GM23338 (cell line): ENCODE data around the gene CXCR3. TPM values are rescaled to one million over a fixed set of nuclear protein-coding genes. Genes with fewer than 3 reads are reported as not detected.

Source experiments
- ATAC-seq: fragments of 200-7000 bp; cut with Tn5 transposase; 3 replicates; pipeline ENCODE4 v1.9.1; 2020
- DNase-seq: peaks from one replicate; pipeline ENCODE4 v3.0.0-alpha.2; 2015; ENCODE audit warnings: low spot score
- H2AFZ ChIP-seq: fragments of 200-600 bp; sonication (generic); 2 replicates; pipeline ENCODE4 v1.8.0; 2016; ENCODE audit warnings: antibody characterized with exemption, mild to moderate bottlenecking, moderate library complexity
- H3F3A ChIP-seq: fragments of 200-600 bp; sonication (generic); replicated peaks from 2 replicates; pipeline ENCODE4 v1.8.0; 2017; ENCODE audit warnings: antibody characterized with exemption, mixed run types, low read depth
- H3K27ac ChIP-seq: fragments of 200-600 bp; sonication (generic); 2 replicates; pipeline ENCODE4 v1.6.1; 2016; ENCODE audit warnings: low read depth
- H3K27me3 ChIP-seq: fragments of 200-600 bp; sonication (generic); 2 replicates; pipeline ENCODE4 v1.8.0; 2016; ENCODE audit warnings: mild to moderate bottlenecking, mixed run types, moderate library complexity; ENCODE audit not compliant: insufficient read depth
- H3K36me3 ChIP-seq: fragments of 200-600 bp; sonication (generic); 2 replicates; pipeline ENCODE4 v1.8.0; 2016; ENCODE audit warnings: mild to moderate bottlenecking; ENCODE audit not compliant: insufficient read depth
- H3K4me1 ChIP-seq: fragments of 200-600 bp; sonication (generic); 2 replicates; pipeline ENCODE4 v1.8.0; 2016; ENCODE audit warnings: mild to moderate bottlenecking, moderate library complexity; ENCODE audit not compliant: insufficient read depth
- H3K4me2 ChIP-seq: fragments of 200-600 bp; sonication (generic); 2 replicates; pipeline ENCODE4 v1.7.1; 2017; ENCODE audit warnings: mixed run types
- H3K4me3 ChIP-seq: fragments of 200-600 bp; sonication (generic); 2 replicates; pipeline ENCODE4 v1.6.1; 2016; ENCODE audit warnings: mixed run types
- H3K79me2 ChIP-seq: fragments of 200-600 bp; sonication (generic); replicated peaks from 2 replicates; pipeline ENCODE4 v1.8.0; 2017; ENCODE audit warnings: mild to moderate bottlenecking; ENCODE audit not compliant: insufficient read depth
- H3K9me2 ChIP-seq: fragments of 200-600 bp; sonication (generic); 2 replicates; pipeline ENCODE4 v1.8.0; 2017; ENCODE audit not compliant: insufficient read depth
- H4K20me1 ChIP-seq: fragments of 200-600 bp; sonication (generic); replicated peaks from 2 replicates; pipeline ENCODE4 v1.8.0; 2017; ENCODE audit warnings: mild to moderate bottlenecking; ENCODE audit not compliant: insufficient read depth
- H3K27ac Mint-ChIP-seq: 2 replicates; pipeline ENCODE4 v1.8.0; 2020; ENCODE audit warnings: inconsistent platforms, mild to moderate bottlenecking, moderate library complexity, mixed read lengths
- H3K27me3 Mint-ChIP-seq: 3 replicates; pipeline ENCODE4 v1.8.0; 2022; ENCODE audit warnings: low read depth, mild to moderate bottlenecking, moderate library complexity, mixed read lengths, inconsistent platforms; ENCODE audit not compliant: insufficient read depth, poor library complexity
- H3K36me3 Mint-ChIP-seq: 3 replicates; pipeline ENCODE4 v1.8.0; 2021; ENCODE audit warnings: low read depth, mild to moderate bottlenecking, inconsistent platforms, moderate library complexity, mixed read lengths
- H3K4me1 Mint-ChIP-seq: 3 replicates; pipeline ENCODE4 v1.8.0; 2020; ENCODE audit warnings: mild to moderate bottlenecking, inconsistent platforms, mixed read lengths
- H3K4me3 Mint-ChIP-seq: 3 replicates; pipeline ENCODE4 v1.8.0; 2021; ENCODE audit warnings: moderate library complexity, mild to moderate bottlenecking, inconsistent platforms, mixed read lengths
- H3K9me3 Mint-ChIP-seq: 3 replicates; pipeline ENCODE4 v1.8.0; 2020; ENCODE audit warnings: moderate library complexity, mild to moderate bottlenecking, inconsistent platforms, mixed read lengths
- STAT1 ChIP-seq: IDR thresholded peaks from one replicate; pipeline ENCODE4 v1.6.1; 2016; ENCODE audit warnings: antibody characterized with exemption; ENCODE audit not compliant: unreplicated experiment
- ZNF114 ChIP-seq: fragments of 250-450 bp; sonication (Bioruptor Pico); IDR thresholded peaks from 2 replicates; pipeline ENCODE4 v1.5.0; 2020; ENCODE audit warnings: mild to moderate bottlenecking, moderate library complexity
- ZNF331 ChIP-seq: fragments of 250-450 bp; sonication (Bioruptor Pico); IDR thresholded peaks from 2 replicates; pipeline ENCODE4 v1.5.0; 2020; ENCODE audit warnings: low read depth, mild to moderate bottlenecking, moderate library complexity
- polyA plus RNA-seq: library from polyadenylated mRNA; unstranded; fragments of >200 nt; fragmentation: Nextera tagmentation; extraction: Ambion mirVana; gene quantifications from 2 replicates; pipeline ENCODE4 v1.2.1, GENCODE V29; 2016
- total RNA-seq: library from RNA; depleted of rRNA; stranded (reverse); fragments of >200 nt; shearing (Covaris generic); gene quantifications from 2 replicates; pipeline ENCODE4 v1.2.3, GENCODE V29; 2014
- TF ChIP-seq, protein P1 (sequence below), 2 experiments: fragments of 200-600 bp in 1 of 2; sonication (generic) in 1 of 2; conservative IDR thresholded peaks; 2 replicates each; pipeline versions ENCODE4 v1.5.1 to v1.6.1; 2016 to 2017; ENCODE audit warnings: antibody characterized with exemption in 2 of 2, low read depth in 2 of 2, mild to moderate bottlenecking in 2 of 2, moderate library complexity in 1 of 2
- TF ChIP-seq, protein P2 (sequence below): IDR thresholded peaks from one replicate; pipeline ENCODE4 v1.6.1; 2018; ENCODE audit warnings: antibody characterized with exemption; ENCODE audit not compliant: unreplicated experiment
- TF ChIP-seq, protein P3 (sequence below): IDR thresholded peaks from 2 replicates; pipeline ENCODE4 v1.6.1; 2016; ENCODE audit warnings: antibody characterized with exemption
- TF ChIP-seq, protein P4 (sequence below): fragments of 250-450 bp; sonication (Bioruptor Pico); IDR thresholded peaks from 2 replicates; pipeline ENCODE4 v1.5.0; 2020; ENCODE audit warnings: mild to moderate bottlenecking, moderate library complexity

CXCR3 gene
- total and polyA plus RNA-seq, 2 experiments from 2014 or later, result not detected

DNA sequence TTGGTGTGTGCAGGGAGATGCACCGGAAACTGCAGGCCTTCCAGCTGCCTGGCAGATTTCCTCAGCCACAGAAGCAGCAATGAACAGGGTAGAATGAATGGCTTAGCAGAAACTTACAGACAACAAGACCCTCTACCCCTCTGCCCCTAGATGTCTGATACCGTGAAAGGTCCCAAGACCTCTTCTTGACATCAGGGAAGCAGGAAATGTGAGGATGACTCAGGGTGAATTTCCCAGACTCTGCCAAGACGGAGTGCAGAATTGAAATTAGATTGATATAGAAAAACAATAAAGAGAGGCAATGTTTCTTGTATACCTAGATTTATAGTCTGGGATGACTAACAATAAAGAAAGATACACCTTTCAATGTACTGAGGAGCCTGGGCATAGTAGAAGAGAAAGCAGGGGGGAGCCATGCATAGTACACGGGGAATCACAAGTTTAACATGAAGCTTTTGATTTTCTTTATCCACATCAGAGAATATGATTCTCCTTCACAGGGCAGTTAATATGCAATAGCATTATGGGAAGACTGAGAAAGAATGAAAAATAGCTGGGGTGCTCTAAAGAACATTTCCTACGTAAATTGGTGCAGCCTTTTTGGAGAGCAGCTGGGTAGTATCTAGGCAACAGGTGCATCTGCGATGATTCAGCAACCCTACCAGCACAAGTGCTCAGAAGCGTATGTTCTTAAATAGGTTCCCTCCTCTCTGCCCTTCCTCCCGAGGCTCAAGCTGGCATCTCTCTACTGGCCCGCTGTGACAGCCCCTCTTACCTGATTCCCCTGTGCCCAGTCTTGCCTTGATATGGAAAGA is 18.3 kb upstream of the CXCR3 start:
- H3K4me3 Mint-ChIP-seq, result no peak overlapping the region
- H3F3A ChIP-seq, result no peaks in the 10 kb centered on the region
- H3K4me2 ChIP-seq, result no peak overlapping the region
- no peak overlapping the region for H3K4me3 ChIP-seq
- no peak overlapping the region for H2AFZ ChIP-seq
- no peaks in the 10 kb centered on the region for H3K36me3 Mint-ChIP-seq
- no peaks in the 10 kb centered on the region for H3K79me2 ChIP-seq
- H3K4me1 Mint-ChIP-seq, result no peaks in the 10 kb centered on the region
- no peak overlapping the region for H3K27ac ChIP-seq
- ATAC-seq (no peak), DNase-seq (no peak)
- H4K20me1 ChIP-seq, result no peaks in the 10 kb centered on the region
- no peaks in the 10 kb centered on the region for H3K36me3 ChIP-seq
- no peaks in the 10 kb centered on the region for H3K9me2 ChIP-seq
- no peak overlapping the region; the same call in 1 of the 2 replicates for H3K27ac Mint-ChIP-seq
- H3K4me1 ChIP-seq, result no peaks in the 10 kb centered on the region
- no peak for TF ChIP-seq ZNF114 (CRISPR knock-in tag)
- no peak for TF ChIP-seq STAT1
- TF ChIP-seq, protein P1, sequence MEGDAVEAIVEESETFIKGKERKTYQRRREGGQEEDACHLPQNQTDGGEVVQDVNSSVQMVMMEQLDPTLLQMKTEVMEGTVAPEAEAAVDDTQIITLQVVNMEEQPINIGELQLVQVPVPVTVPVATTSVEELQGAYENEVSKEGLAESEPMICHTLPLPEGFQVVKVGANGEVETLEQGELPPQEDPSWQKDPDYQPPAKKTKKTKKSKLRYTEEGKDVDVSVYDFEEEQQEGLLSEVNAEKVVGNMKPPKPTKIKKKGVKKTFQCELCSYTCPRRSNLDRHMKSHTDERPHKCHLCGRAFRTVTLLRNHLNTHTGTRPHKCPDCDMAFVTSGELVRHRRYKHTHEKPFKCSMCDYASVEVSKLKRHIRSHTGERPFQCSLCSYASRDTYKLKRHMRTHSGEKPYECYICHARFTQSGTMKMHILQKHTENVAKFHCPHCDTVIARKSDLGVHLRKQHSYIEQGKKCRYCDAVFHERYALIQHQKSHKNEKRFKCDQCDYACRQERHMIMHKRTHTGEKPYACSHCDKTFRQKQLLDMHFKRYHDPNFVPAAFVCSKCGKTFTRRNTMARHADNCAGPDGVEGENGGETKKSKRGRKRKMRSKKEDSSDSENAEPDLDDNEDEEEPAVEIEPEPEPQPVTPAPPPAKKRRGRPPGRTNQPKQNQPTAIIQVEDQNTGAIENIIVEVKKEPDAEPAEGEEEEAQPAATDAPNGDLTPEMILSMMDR (conservative IDR thresholded peaks at IDR 0.05; ENCODE audit: low read depth in 2 of 2), result no peak
- no peak for TF ChIP-seq ZNF331 (CRISPR knock-in tag)
- TF ChIP-seq, protein P2, sequence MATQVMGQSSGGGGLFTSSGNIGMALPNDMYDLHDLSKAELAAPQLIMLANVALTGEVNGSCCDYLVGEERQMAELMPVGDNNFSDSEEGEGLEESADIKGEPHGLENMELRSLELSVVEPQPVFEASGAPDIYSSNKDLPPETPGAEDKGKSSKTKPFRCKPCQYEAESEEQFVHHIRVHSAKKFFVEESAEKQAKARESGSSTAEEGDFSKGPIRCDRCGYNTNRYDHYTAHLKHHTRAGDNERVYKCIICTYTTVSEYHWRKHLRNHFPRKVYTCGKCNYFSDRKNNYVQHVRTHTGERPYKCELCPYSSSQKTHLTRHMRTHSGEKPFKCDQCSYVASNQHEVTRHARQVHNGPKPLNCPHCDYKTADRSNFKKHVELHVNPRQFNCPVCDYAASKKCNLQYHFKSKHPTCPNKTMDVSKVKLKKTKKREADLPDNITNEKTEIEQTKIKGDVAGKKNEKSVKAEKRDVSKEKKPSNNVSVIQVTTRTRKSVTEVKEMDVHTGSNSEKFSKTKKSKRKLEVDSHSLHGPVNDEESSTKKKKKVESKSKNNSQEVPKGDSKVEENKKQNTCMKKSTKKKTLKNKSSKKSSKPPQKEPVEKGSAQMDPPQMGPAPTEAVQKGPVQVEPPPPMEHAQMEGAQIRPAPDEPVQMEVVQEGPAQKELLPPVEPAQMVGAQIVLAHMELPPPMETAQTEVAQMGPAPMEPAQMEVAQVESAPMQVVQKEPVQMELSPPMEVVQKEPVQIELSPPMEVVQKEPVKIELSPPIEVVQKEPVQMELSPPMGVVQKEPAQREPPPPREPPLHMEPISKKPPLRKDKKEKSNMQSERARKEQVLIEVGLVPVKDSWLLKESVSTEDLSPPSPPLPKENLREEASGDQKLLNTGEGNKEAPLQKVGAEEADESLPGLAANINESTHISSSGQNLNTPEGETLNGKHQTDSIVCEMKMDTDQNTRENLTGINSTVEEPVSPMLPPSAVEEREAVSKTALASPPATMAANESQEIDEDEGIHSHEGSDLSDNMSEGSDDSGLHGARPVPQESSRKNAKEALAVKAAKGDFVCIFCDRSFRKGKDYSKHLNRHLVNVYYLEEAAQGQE, result no peak
- TF ChIP-seq, protein P3, sequence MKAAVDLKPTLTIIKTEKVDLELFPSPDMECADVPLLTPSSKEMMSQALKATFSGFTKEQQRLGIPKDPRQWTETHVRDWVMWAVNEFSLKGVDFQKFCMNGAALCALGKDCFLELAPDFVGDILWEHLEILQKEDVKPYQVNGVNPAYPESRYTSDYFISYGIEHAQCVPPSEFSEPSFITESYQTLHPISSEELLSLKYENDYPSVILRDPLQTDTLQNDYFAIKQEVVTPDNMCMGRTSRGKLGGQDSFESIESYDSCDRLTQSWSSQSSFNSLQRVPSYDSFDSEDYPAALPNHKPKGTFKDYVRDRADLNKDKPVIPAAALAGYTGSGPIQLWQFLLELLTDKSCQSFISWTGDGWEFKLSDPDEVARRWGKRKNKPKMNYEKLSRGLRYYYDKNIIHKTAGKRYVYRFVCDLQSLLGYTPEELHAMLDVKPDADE, result no peak
- TF ChIP-seq, protein P4, sequence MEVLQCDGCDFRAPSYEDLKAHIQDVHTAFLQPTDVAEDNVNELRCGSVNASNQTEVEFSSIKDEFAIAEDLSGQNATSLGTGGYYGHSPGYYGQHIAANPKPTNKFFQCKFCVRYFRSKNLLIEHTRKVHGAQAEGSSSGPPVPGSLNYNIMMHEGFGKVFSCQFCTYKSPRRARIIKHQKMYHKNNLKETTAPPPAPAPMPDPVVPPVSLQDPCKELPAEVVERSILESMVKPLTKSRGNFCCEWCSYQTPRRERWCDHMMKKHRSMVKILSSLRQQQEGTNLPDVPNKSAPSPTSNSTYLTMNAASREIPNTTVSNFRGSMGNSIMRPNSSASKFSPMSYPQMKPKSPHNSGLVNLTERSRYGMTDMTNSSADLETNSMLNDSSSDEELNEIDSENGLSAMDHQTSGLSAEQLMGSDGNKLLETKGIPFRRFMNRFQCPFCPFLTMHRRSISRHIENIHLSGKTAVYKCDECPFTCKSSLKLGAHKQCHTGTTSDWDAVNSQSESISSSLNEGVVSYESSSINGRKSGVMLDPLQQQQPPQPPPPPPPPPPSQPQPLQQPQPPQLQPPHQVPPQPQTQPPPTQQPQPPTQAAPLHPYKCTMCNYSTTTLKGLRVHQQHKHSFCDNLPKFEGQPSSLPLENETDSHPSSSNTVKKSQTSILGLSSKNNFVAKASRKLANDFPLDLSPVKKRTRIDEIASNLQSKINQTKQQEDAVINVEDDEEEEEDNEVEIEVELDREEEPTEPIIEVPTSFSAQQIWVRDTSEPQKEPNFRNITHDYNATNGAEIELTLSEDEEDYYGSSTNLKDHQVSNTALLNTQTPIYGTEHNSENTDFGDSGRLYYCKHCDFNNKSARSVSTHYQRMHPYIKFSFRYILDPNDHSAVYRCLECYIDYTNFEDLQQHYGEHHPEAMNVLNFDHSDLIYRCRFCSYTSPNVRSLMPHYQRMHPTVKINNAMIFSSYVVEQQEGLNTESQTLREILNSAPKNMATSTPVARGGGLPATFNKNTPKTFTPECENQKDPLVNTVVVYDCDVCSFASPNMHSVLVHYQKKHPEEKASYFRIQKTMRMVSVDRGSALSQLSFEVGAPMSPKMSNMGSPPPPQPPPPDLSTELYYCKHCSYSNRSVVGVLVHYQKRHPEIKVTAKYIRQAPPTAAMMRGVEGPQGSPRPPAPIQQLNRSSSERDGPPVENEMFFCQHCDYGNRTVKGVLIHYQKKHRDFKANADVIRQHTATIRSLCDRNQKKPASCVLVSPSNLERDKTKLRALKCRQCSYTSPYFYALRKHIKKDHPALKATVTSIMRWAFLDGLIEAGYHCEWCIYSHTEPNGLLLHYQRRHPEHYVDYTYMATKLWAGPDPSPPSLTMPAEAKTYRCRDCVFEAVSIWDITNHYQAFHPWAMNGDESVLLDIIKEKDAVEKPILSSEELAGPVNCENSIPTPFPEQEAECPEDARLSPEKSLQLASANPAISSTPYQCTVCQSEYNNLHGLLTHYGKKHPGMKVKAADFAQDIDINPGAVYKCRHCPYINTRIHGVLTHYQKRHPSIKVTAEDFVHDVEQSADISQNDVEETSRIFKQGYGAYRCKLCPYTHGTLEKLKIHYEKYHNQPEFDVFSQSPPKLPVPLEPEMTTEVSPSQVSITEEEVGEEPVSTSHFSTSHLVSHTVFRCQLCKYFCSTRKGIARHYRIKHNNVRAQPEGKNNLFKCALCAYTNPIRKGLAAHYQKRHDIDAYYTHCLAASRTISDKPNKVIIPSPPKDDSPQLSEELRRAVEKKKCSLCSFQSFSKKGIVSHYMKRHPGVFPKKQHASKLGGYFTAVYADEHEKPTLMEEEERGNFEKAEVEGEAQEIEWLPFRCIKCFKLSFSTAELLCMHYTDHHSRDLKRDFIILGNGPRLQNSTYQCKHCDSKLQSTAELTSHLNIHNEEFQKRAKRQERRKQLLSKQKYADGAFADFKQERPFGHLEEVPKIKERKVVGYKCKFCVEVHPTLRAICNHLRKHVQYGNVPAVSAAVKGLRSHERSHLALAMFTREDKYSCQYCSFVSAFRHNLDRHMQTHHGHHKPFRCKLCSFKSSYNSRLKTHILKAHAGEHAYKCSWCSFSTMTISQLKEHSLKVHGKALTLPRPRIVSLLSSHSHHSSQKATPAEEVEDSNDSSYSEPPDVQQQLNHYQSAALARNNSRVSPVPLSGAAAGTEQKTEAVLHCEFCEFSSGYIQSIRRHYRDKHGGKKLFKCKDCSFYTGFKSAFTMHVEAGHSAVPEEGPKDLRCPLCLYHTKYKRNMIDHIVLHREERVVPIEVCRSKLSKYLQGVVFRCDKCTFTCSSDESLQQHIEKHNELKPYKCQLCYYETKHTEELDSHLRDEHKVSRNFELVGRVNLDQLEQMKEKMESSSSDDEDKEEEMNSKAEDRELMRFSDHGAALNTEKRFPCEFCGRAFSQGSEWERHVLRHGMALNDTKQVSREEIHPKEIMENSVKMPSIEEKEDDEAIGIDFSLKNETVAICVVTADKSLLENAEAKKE (CRISPR knock-in tag), result no peak
- no peaks in the 10 kb centered on the region for H3K27me3 ChIP-seq
- peaks cover 2% of the 10 kb centered on the region for H3K27me3 Mint-ChIP-seq
- no peaks in the 10 kb centered on the region for H3K9me3 Mint-ChIP-seq
